ENCODE data around the gene ALG14.
"Not testable (repeated sequence)": the region's sequence is repeated elsewhere in the genome, so short reads cannot be mapped to it uniquely, and the experiment has no call there.

Gene ALG14

DNA sequence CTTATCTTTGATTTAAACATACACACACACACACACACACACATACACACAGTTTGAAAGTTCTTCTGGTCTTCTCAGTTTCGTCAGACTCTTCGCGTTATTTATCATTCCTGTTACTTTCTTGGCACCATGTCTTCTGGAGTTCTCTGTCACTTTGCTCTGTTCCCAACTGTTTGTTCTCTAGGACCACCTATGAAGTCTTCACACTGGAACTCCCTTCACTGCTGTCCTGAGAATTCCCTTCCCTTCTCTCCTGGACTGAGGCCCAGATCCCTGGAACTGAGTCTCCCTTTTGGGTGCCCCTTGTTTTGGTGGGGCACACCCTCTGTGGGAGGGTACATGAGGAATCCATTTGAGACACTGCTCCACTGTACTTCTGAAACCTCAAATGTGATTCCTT, 30.5 kb downstream of the ALG14 start:
- DNase-seq (ENCODE audit: low read depth, low spot score), result no peak

DNA sequence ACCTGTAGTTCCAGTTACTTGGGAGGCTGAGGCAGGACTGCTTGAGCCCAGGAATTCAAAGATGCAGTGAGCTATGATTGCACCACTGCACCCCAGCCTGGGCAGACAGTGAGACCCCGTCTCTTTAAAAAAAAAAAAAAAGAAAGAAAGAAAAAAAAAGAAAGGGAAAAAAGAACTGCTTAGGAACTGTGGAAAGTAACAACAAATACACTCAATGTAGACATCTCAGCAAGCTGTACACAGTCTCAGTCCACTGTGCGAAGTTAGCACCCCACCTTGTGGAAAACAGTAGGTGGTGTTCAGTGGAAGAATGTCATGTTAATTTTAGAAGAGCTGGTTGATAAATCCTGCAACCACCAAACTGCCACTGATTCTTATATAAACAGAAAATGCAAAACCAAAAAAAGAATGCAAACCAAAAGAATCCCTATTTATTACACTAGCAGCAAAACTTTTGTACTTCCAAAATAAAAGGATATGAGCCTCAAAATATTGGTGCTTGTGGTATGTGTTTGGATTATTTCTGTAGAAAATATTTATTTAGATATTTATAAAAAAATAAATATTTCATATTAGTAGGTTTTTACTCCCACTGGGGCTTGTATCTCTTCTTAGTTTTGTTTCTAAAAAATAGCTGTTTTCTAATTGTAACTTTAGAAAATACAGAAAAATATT, 31.1 kb downstream of the ALG14 start:
- DNase-seq (ENCODE audit: low read depth, low spot score), result no peak

DNA sequence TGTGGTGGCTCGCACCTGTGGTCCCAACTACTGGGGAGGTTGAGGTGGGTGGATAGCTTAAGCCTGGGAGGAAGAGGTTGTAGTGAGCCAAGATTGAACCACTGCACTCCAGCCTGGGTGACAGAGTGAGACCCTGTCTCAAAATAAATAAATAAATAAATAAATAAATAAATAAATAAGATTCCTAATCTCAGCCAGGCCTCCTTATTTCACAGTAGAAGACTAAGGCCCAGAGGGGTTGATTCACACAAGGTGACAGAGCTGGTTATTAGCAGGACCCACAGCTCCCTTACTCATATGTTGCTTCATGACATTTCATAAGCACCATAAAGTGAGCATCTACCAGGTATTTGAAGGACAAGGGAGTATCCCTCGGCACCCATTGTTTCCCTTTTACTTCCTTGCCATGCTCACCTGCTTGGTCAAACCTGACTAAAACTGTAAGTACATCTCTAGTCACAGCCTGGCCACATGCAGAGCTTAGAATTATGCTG, 32.7 kb downstream of the ALG14 start:
- DNase-seq (ENCODE audit: low read depth, low spot score), result no peak

DNA sequence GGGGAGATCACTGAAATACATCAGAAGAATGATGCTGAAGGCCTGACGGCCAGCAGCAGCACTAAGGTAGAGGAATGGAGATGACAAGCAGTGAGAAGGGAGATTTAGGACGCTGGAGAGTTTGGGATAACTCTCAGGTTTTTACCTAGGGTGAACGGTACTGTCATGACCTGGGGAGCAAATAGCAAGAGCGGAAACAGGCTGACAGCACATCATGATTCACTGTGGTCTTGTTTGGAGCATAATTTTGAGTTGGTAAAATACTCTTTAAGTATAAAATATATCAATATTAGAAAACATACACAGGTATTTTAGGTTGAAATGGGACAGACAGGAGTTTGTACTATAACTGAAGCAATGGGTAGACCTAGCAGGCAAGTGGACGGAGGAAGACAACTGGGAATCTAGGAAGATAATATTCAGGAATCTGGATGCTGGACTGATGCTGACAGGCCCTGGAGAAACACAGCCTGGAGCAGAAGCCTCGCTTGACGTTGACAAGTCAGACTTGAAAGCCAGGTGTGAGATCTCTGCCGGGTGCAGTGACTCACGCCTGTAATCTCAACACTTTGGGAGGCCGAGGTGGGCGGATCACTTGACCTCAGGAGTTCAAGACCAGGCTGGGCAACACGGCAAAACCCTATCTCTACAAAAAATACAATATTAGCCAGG, 33.3 kb downstream of the ALG14 start:
- DNase-seq (ENCODE audit: low read depth, low spot score), result no peak

DNA sequence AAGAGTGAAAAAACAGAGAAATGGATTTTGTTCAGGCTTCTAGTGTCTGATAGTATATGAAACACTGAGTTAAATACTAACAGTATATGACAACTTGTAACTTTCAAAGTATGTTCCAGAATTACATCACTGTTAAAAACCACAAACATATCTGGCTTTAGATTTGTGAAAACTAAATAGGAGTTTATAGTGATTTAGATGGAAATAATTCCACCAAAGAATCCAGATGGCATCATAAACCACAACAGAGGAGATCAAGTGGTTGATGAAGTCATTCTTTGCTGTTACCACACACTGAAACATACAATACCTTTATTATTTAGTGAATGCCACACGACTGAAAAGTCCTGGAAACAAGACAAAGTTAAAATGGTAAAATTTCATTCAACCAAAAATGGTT, 37.2 kb downstream of the ALG14 start:
- DNase-seq (ENCODE audit: low read depth, low spot score), result no peak

DNA sequence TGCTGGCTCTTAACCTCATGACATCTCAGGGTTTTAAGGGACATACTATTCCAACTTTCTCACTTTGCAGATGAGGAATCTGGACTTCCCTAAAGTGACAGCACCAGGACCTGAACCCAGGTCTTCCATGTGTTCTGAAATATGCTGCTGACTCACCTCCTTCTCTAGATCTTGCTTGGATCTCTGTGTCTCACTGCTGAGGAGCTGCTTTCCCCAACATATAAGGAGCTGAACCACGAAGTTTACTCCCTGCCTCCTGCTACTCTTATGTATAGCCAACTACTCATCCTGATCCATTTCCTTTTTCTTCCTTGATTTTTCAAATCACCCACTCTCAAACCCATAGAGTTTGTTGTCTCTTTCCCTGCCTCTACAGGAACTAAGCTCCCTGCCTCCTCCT, 38.2 kb downstream of the ALG14 start:
- DNase-seq (ENCODE audit: low read depth, low spot score), result no peak

DNA sequence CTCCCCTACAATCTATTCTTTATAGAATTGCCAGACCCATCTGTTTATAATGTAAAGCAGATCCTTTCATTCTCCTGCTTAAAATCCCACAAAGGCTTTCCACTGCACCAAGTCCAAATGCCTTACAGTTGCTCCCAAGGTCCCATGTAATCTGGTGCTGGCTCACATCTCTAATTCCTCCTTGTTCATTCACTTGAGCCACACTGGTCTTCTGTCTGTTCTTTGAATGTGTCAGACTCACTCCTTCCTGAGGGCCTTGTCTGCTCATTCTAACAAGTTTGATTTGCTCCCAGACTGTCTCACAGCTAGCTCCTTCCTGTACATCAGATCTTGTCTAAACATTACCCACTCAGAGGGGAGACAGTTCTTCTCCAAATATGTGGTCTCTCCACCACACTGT, 38.9 kb downstream of the ALG14 start:
- no peak for DNase-seq (ENCODE audit: low read depth, low spot score)

DNA sequence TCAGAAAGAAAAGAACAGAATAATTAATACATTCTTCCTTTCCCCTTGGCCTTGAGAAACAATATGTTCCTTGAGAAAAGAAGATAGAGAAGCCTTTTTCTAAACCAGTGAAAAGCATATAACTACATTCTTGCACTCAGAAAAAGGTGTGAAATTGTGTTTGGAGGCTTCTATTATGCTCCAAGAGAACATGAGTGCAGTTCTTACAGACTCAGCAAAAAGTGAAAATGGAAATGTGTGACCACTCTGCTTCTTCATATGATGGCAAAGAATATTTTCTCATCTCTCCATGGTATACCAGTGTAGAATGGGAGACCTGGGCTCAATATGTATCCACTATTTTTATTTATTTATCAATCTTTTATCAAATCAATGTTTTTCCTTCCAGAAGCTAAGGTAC, 43.2 kb downstream of the ALG14 start:
- DNase-seq (ENCODE audit: low read depth, low spot score), result no peak

DNA sequence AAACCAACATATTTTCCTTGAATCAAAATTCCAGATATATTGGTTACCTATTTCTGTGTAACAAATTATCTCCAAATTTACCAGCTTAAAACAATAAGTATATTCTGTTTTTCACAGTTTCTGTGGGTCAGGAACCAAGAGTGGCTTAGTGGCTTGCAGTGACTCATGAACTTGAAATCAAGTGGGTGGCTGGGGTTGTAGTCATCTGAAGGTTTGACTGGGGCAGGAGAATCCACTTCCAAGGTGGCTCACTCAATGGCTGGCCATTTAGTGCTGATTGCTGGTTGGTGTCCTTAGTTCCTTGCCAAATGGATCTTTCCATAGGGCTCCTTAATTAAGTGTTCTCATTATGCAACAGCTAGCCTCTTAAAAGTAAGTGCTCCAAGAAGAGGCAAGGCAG, 43.8 kb downstream of the ALG14 start:
- no peak for DNase-seq (ENCODE audit: low read depth, low spot score)

DNA sequence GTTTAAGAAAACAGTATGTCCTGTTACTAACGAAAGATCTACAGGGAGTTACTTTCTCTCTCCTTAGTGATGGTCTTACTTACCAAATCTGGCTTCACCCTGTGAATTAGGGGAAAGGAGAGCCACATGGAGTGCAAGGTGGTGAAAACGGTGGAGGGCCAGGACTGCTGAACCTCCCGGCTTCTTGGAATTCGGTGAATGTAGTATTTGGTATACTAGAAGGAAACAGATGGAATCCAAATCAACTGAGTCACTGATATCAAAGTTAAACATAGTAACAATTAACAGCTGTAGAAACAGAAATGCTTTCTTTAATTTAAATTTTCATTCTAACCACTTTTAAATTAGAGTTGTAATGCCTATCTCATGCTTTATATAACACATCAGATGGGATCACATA, 45.7 kb downstream of the ALG14 start:
- no peak for DNase-seq (ENCODE audit: low read depth, low spot score)

DNA sequence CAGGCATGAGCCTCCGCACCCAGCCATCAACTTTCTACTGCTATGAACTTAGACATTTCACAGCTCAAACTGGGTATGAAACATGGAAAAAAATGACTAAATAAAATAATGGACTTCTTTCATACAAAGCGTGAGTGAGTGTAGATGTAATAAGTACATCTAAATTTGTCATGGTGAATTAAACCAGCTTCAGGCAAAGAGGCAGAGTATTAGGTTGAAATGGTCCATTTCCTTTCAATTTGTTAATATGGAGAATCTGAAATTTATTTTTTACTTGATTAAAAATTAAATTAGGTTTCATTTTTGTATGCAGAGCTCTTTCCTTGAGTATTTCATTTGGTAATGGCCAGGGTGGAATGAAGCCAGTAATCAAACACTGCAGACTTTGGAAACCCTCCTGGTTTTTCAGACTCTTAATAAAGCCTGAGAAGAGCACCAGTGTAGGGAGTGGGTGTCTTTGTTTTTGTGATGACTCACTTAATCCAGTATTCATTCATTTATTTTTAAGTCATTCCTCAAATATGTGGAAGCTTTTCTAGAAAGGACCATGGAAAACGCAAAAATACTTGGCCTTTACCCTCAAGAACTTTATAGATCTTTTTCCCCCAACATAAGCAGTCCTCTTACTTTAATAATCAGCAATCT, 49.2 kb downstream of the ALG14 start:
- DNase-seq (ENCODE audit: low read depth, low spot score), result no peak

DNA sequence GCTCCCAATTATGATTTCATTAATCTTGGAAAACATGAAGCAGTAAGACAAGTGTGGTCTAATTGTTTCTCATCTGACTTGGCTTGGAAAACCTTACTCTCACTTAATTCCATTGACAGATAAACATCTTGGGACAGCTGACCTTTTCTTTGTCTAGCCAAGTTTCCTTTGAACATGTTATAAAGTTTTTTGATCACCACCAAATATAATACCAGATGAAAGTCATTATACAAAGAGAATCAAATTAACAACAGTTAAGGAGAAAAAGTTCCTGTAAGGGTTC, 50.2 kb downstream of the ALG14 start:
- DNase-seq (ENCODE audit: low read depth, low spot score), result no peak

DNA sequence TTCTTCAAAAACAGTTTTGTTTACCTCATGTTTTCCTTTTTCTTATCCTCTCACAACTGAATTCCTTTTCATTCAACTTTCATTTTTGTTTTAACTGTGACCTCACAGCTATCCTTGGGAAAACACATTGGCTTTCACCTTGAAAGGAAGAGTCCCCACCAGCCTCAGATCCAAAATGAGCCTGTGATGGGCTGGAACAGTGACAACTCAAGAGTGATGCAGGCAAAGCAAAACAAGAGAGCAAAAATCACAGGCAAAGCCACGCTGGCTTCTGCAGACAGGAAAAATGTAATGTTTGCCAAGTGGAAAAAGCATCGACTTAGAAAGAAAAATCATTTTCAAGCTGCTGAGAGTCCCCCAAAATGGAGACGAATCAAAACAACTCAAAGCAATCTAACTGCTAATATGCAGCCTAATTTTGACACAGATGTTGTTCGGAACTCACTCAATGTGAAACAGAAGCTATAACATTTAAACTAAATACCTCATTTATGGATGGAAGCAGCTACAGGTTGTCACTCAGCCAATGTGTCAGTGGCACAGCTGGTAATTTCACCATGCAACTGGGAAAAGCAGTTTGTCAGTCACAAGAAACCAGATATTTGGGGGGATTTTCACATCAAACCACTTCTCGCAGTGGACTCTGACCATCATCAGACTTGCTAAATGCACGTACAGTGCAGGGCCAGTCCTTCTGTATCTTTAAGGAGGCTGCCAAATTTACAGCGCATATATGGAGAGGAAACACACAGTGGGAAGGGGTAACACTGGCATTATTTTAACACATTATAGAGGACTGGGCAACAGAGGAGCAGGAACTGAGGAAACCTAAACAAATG, 50.7 kb downstream of the ALG14 start:
- DNase-seq (ENCODE audit: low read depth, low spot score), result no peak

DNA sequence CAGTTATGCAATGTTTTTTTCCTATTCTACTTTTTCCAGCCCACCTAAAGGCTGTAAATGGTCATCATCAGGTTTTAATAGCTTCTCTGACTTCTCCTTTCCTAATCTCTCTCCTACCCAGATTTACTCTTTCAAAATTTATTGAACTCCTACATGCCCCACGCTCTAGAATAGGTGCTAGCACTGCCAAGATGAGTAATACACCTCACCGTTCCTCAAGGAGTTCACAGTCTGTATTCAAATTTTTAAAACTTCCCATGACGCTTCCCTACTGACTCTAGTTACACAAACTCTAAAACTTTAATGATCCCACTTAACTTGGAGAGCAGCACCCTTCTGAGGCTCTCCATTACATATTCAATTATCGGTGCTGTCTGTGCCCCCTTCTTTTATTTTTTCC, 51.6 kb downstream of the ALG14 start:
- DNase-seq (ENCODE audit: low read depth, low spot score), result no peak

DNA sequence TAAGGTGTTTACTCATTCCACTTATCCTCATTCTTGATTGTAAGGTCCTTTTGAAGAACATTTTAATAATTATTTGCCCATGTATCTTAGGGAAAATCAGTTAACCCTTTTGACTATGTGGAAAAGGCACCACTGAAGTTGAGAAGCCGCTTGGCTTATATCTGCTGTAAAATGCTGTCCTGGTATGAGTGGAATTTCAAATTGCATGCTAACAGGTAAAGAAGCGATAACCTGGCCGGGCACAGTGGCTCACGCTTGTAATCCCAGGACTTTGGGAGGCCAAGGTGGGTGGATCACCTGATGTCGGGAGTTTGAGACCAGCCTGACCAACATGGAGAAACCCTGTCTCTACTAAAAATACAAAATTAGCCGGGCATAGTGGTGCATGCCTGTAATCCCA, 53.3 kb downstream of the ALG14 start:
- DNase-seq (ENCODE audit: low read depth, low spot score), result not testable (repeated sequence)

DNA sequence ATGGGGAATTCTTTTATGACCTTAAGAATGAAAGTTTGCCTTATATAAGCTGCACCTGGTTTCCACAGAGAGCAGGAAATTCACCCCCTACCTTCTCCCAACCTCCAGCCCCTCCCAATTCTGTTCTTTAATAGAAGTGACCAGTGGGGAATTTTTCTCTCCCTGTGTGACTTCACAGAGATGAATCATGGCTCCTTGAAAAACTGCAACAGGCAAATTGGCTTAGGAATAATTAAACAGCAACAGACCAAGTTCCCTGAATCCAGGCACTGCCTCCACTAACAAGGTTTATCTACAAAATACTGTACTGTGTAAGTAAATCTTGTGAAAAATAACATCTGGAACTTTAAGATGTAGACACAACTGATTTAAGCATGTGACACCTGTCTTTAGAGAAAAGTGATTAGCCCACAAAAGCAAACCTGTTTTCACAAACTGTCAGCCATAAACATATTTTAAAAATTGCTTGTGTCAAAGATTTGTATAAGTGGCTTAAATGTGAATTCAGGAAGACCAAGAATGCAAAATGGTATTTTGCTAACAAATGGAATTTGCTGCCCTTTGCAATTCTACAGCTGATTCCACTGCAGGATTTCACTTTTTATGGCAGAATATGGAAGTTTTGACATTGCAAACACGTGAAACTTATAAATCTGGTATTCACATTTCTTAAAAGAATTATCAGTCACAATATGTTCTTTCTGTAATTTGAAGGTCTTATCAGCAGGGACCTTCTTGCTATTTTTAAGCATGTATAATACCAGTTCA, 54.0 kb downstream of the ALG14 start:
- DNase-seq (ENCODE audit: low read depth, low spot score), result no peak

DNA sequence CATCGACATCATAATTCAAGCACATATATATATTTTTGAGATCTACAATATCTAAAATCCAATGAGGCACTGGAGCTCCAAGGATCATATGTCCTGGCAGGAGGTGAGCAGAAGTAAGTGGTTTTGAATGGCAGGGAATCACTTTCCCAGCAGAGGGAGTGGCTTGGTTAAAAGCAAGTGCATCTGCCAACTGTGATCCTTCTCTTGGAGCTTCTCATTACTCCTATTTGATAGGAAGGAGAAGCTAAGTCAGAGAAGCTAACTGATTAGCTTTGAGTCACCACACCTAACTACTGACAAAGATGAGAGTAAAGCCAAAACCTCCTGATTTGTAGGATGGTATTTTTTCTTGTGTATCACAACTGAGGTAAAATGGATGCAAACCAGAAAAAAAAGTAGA, 55.0 kb downstream of the ALG14 start:
- no peak for DNase-seq (ENCODE audit: low read depth, low spot score)

DNA sequence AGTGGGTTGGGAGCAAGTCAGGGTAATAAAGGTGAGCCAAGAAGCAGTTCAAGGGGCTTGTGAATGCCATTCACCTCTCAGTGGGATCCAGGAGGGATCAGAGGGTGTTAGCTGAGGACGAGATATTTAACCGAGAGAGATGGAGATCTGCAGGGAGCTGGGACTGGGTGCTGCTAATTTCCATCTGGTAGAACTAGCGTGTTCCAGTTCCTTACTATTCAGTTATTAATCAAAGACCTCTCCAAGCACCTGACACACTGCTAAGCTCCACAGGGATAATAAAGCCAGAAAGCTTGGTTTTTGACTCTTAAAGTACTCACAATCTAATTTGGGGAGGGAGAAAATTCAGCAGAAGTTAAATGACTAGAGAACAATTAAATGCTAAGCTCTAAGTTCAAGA, 57.7 kb downstream of the ALG14 start:
- DNase-seq (ENCODE audit: low read depth, low spot score), result no peak

DNA sequence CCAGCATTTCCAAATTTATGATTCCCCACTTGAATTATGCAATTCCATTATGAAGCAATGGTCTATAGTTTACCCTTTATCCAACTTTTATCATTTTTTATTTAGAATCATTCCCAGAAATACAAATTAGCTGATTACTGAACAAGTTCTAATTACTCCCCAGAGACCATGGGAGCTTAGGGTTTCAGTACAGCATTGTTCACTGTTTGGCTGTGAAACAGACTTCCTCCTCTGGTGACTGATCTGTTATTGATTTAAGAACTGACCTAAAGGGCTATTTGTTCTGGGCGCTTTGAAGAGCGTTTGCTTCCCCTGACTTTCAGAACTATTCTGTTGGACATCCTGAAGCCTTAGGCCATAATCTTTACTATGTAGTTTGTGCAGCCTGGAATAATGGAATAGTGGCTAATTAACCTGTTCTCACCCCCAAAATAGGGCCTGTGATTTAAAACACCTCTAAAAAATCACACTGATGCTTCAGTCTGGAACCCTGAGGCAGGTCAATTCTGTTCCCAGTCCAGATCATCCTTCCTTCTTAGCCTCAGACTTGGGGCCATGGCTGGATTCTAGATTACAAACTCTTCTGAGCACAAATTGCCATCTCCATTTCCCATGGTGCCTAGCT, 58.7 kb downstream of the ALG14 start:
- no peak for DNase-seq (ENCODE audit: low read depth, low spot score)

DNA sequence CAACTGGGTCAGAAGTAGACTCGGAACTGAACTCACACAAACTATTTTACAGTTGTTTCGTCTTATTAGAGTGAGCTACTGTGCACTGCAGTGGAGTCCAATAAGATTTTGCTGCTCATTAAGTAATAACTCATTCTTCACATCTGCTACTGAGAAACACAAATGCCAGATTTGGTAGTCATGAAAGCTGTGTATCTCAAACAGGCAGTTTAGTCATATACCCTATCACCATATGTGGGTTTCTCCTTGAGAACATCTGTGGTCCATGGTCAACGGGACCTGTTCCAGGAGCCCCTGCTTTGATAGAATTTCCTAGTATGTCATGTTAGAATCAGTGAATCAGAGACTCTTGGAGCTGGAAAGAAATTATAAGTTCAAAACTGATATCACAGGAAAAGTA, 60.4 kb downstream of the ALG14 start:
- no peak for DNase-seq (ENCODE audit: low read depth, low spot score)

DNA sequence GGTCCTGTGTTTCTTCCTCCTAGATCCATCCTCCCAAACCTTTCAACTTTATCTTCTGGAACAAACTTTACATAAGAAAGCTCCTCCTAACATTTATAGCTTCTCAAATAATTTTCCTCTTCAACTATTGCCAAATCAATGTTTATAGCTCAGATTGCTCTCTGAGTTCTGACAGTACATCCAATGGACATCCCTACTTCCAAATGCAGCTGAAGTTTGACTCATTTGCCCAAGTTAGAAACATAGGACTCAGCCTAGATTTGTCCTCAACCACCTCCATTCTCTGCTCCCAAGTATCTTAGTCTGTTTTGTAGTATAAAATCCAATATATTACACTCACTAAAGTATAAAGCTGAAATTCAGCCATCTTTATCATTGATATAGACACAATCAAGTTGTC, 62.6 kb downstream of the ALG14 start:
- DNase-seq (ENCODE audit: low read depth, low spot score), result no peak
